Left lung (tissue), 10 donors: ENCODE results near the gene SLC6A13. TPM values are rescaled to one million over a fixed set of nuclear protein-coding genes. Genes with fewer than 3 reads are reported as not detected.

ENCODE experiments used
- ATAC-seq: fragments of 200-7000 bp; cut with Tn5 transposase; one replicate; pipeline ENCODE4 v1.9.1; 2020; ENCODE audit warnings: moderate library complexity
- DNase-seq, 4 donors: peaks; one replicate each; pipeline ENCODE4 v3.0.0-alpha.2; 2013 to 2020
- H3K27ac ChIP-seq, 2 donors: fragments of 200-600 bp; sonication (generic) in 1 of 2; one replicate each; pipeline versions ENCODE4 v1.5.0 to v1.8.0; 2020 to 2021
- H3K27me3 ChIP-seq, 2 donors: fragments of 200-600 bp; sonication (generic) in 1 of 2; one replicate each; pipeline versions ENCODE4 v1.5.0 to v1.8.0; 2020 to 2021
- H3K36me3 ChIP-seq, 2 donors: fragments of 200-600 bp; sonication (generic) in 1 of 2; one replicate each; pipeline versions ENCODE4 v1.5.0 to v1.8.0; 2020 to 2021
- H3K4me1 ChIP-seq, 2 donors: fragments of 200-600 bp; one replicate each; pipeline ENCODE4 v1.8.0; 2021
- H3K4me3 ChIP-seq, 2 donors: fragments of 200-600 bp; sonication (generic) in 1 of 2; one replicate each; pipeline versions ENCODE4 v1.5.0 to v1.8.0; 2020 to 2021; ENCODE audit warnings: mild to moderate bottlenecking in 1 of 2
- H3K9me3 ChIP-seq, 2 donors: fragments of 200-600 bp; sonication (generic) in 1 of 2; one replicate each; pipeline versions ENCODE4 v1.5.0 to v1.8.0; 2020 to 2021
- intact Hi-C, 2 donors: fragments of 100-400 bp; cut with DNase I; formaldehyde crosslinking; loops; one replicate each; pipeline versions ENCODE4 v1.11.2 to v1.14.2; 2022
- polyA plus RNA-seq, 6 donors: library from polyadenylated mRNA; unstranded; fragments of 120-200 nt; gene quantifications; one replicate each; pipeline ENCODE4 v1.2.1, GENCODE V29; 2013; ENCODE audit not compliant: insufficient read length in 6 of 6
- total RNA-seq, 2 donors: library from RNA; stranded (reverse); fragmentation: NEBNext Ultra II Directional; extraction: Animal tissue kit (Norgen Biotek cat#: 25700); gene quantifications; one replicate each; pipeline ENCODE4 v1.2.1, GENCODE V29; 2021
- TF ChIP-seq, protein P1 (sequence below), 2 donors: fragments of 200-600 bp; sonication (generic) in 1 of 2; IDR thresholded peaks; one replicate each; pipeline versions ENCODE4 v1.5.0 to v1.8.0; 2021; ENCODE audit warnings: antibody characterized with exemption in 2 of 2
- donor health status: DM: no; HTN: yes; CAD: no.
- donor health status: DM: no; HTN: no; CAD: no.

The SLC6A13 gene
- total and polyA plus RNA-seq, 8 donors = 0.79 to 4.1 (median 2.5) TPM

DNA sequence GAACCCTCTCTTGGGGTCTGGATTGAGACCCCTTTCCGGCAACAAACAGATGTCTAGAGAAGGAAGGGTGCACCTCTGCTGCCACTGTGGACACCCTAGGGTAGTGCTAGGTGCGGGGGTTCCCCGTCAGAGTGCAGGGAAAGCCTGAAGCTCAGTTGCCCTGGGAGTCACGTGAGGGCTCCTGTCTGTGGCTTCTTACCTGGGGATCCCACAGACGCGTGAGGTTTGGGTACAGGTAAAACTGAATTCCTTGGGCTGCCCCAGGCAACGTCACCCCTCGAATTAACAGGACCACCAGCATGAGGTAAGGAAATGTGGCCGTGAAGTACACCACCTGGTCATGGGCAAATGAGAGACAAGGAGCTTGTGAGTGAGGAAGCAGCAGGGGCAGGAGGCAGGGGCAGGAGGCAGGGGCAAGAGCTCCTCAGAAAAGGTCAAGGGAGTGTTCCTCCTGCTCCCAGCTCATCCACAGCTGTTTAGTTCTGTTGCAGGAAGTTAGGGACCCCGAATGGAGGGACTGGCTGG, 27.7 kb downstream of the SLC6A13 start:
- TF ChIP-seq, protein P1, sequence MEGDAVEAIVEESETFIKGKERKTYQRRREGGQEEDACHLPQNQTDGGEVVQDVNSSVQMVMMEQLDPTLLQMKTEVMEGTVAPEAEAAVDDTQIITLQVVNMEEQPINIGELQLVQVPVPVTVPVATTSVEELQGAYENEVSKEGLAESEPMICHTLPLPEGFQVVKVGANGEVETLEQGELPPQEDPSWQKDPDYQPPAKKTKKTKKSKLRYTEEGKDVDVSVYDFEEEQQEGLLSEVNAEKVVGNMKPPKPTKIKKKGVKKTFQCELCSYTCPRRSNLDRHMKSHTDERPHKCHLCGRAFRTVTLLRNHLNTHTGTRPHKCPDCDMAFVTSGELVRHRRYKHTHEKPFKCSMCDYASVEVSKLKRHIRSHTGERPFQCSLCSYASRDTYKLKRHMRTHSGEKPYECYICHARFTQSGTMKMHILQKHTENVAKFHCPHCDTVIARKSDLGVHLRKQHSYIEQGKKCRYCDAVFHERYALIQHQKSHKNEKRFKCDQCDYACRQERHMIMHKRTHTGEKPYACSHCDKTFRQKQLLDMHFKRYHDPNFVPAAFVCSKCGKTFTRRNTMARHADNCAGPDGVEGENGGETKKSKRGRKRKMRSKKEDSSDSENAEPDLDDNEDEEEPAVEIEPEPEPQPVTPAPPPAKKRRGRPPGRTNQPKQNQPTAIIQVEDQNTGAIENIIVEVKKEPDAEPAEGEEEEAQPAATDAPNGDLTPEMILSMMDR (IDR thresholded peaks at IDR 0.05) = no peak
- H3K27ac ChIP-seq = no peak overlapping the region
- H3K4me3 ChIP-seq = no peak overlapping the region
- no peak for ATAC-seq
- peaks cover 0 to 27% of the 10 kb centered on the region in 2 donors for H3K9me3 ChIP-seq
- peaks cover 0 to 8% of the 10 kb centered on the region in 2 donors for H3K27me3 ChIP-seq
- no peaks in the 10 kb centered on the region for H3K36me3 ChIP-seq
- no peaks in the 10 kb centered on the region for H3K4me1 ChIP-seq
- intact Hi-C loops = no loop called here
- DNase-seq = no peak

DNA sequence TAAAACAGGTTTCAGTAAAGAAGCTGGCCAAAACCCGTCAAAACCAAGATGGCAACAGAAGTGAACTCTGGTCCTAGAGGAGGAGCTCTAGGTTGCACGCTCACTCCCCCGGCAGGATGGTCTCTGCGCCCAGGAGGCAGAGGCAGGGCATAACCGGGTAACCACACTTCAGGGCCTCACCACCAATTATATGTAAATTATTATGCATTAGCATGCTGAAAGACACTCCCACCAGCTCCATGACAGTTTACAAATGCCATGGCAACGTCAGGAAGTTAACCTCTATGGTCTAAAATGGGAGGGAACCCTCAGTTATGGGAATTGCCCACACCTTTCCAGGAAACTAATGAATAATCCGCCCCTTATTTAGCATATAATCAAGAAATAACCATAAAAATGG, 28.6 kb downstream of the SLC6A13 start:
- no peaks in the 10 kb centered on the region for H3K36me3 ChIP-seq
- H3K9me3 ChIP-seq = peaks cover 0 to 27% of the 10 kb centered on the region in 2 donors
- ATAC-seq (no peak), DNase-seq (no peak)
- no peak overlapping the region for H3K4me3 ChIP-seq
- peaks cover 0 to 13% of the 10 kb centered on the region in 2 donors for H3K27me3 ChIP-seq
- no peak overlapping the region for H3K27ac ChIP-seq
- H3K4me1 ChIP-seq = no peaks in the 10 kb centered on the region
- TF ChIP-seq, protein P1 (IDR thresholded peaks at IDR 0.05) = no peak
- intact Hi-C loops = no loop called here

DNA sequence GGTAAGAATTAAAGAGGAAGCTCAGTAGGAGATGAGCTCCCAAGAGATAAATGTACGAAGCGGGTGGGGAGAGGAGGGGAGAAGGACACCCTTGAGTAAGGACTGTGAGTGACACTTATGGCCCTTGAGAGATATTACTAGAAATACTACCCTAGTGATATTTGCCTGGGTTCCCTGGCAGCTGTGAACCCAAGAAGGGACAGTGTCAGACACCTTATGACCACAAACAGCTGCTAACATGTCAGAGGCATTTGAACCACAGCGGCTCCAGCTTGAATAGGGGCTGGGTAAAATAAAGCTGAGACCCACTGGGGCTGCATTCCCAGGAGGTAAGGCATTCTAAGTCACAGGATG, 29.0 kb downstream of the SLC6A13 start:
- intact Hi-C loops = no loop called here
- TF ChIP-seq, protein P1 (IDR thresholded peaks at IDR 0.05) = no peak
- Histone ChIP-seq H3K4me3 (no peak overlapping the region), H3K27me3 (peaks cover 0 to 12% of the 10 kb centered on the region in 2 donors), H3K9me3 (peaks cover 0 to 27% of the 10 kb centered on the region in 2 donors), H3K36me3 (no peaks in the 10 kb centered on the region), H3K4me1 (no peaks in the 10 kb centered on the region), H3K27ac (no peak overlapping the region)
- ATAC-seq = no peak
- DNase-seq = no peak

DNA sequence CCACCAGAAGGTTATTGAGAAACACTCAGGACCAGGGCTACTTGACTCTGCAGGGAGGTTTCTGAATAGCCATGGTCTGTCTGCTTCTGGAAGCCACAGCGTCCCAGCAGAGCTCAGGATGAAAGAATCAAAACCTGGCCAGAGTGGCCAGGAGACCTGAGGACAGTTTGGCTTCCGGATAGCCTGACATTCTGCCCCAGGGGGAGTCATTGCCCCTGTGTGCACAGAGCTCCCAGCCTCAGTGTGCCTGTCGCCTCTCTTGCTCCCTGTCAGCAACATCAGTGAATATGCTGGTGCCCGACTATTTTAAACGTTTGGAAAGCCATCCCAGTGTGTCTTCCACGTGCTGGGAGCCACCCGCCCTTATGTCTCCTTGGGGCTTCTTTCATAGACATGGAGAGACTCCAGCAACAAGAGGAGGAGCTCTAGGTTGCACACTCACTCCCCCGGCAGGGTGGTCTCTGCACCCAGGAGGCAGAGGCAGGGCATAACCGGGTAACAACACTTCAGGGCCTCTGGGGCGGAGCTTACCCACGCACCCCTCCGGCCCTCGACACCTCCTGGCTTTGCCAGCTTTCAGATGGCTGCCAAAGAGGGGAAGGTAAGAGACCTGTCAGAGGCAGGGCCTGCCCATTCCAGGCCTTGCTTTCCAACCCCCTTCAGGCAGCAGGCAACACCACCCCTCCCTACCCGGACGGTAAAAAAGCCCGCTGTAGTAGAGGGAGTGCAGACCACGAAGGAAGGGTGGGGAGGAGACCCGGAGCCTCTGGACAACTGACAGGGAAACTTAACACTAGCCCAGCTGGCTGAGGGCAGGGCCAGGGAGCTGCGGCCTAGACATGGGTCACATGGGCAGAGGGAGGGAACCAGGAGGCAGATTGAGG, 29.7 kb downstream of the SLC6A13 start:
- TF ChIP-seq, protein P1 (IDR thresholded peaks at IDR 0.05) = no peak
- DNase-seq = no peak
- H3K27ac ChIP-seq = no peak overlapping the region
- H3K4me3 ChIP-seq = no peak overlapping the region
- H3K36me3 ChIP-seq = no peaks in the 10 kb centered on the region
- intact Hi-C loops = no loop called here
- peaks cover 0 to 27% of the 10 kb centered on the region in 2 donors for H3K9me3 ChIP-seq
- no peaks in the 10 kb centered on the region for H3K4me1 ChIP-seq
- ATAC-seq = peak; percentile 36
- peaks cover 0 to 6% of the 10 kb centered on the region in 2 donors for H3K27me3 ChIP-seq

DNA sequence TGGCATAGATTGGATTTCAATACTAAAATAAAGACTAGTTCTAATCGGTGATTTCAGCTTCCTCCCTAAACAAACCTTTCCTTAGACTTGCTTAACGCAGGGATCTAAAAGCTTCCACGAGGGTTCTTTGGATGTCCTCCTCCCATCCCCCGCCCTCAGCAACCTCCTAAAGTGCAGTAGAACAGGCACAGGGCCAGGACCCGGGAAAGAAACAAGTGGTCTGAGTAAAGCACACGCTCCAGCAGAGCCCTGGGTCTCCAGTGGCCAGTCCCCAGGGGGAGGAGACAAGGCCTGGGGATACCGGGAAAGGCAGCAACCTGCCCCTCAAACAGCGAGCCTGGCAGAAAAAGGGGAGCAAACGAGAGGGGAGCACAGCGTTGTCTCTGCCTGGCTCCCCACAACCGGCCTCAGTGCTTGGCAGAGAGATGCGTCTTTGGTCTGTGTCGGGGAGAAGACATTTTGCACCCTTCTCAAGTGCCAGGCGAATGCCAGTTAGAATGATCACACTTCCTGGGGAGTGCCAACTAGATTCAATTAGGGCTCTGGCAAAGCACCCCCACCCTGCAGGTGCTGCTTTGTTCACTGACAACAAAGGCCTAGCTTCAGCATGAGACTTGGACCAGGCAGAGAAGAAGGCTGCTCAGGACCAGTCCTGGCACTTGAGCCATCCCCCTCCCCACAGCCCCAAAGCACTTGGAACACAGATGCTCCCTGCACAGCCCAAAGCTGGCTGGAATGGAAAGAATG, 31.5 kb downstream of the SLC6A13 start:
- Histone ChIP-seq H3K36me3 (no peaks in the 10 kb centered on the region), H3K9me3 (peaks cover 0 to 15% of the 10 kb centered on the region in 2 donors), H3K4me3 (no peak overlapping the region), H3K27me3 (peaks cover 0 to 9% of the 10 kb centered on the region in 2 donors), H3K27ac (no peak overlapping the region), H3K4me1 (no peaks in the 10 kb centered on the region)
- TF ChIP-seq, protein P1 (IDR thresholded peaks at IDR 0.05) = no peak
- intact Hi-C loops = no loop called here
- DNase-seq (no peak), ATAC-seq (no peak)
